GM18909 (cell line): ENCODE measurements around the gene PRUNE2.

Source experiments
- ATAC-seq: cut with Tn5 transposase; IDR thresholded peaks from one replicate; pipeline ENCODE4 v1.9.1; 2021; ENCODE audit warnings: mild to moderate bottlenecking; ENCODE audit not compliant: unreplicated experiment, poor library complexity

PRUNE2 gene

GRCh38 chr9:76803083-76803482 is 102.8 kb downstream of the PRUNE2 start:
- no peak for ATAC-seq

- no peak for ATAC-seq
Measured at GRCh38 chr9:76800901-76801300, 105.0 kb downstream of the PRUNE2 start.

DNA sequence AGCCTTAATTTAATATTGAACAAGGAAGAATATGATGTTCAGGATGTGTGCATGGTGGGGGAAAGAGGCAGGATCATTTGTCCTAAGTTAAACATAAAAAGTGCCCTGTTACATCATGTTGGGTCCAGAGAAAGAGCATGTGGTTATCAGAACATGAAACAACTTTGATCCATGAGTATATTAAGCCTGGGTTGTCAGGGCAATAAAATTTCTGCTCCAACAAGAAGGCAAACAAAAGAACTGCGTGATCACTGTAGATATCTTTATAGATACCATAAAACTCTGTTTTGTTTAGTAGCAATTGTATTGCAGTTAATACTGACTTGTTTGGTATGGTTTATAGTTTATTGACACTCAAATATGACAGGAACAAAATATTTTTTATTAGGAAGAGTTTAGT is 106.4 kb downstream of the PRUNE2 start:
- ATAC-seq = no peak

DNA sequence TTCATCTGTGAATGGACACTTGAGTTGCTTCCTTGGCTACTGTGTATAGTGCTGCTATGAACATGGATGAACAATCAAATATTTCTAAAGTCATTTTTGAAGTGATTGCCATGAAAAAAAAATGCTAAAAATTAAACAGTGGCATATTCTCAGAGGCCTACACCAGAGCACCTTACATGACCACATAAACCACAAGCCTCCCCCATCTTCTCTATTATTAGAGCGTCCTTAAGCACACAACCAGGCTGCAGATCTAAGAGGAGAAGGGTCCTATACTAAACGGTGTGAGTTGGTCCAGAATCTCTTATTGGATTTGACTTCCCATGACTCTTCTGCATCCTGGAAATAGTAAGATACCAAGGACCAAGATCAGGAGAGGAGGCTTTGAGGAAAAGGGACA is 107.4 kb downstream of the PRUNE2 start:
- no peak for ATAC-seq

- ATAC-seq = no peak
Measured at GRCh38 chr9:76796296-76796695, 109.6 kb downstream of the PRUNE2 start.

DNA sequence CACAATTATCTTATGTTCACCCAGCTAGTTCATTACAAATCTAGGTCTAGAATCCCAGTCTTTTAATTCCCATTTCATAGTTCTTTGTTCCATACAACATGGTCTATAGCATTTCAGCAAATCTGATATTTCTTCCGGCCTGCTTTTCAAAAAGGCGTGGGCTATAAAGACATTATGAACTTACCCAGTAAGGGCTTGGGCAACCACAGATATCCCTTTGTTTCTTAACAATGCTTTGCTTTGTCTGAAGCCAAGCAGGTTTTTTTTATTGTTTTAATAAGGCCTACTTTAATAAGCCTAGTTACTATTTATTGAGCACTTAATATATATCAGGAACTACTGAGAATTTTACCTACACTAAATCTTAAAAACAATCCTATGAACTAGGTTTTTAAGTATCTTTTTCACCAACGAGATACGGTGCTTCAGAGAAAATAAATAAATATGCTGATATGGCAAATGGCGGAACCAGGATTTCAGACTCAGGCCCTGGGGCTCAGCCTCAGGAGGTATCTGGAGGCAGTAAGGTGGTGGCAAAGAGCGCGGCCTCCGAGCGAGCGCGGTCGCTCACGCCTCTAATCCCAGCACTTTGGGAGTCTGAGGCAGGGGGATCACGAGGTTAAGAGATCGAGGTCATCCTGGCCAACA is 112.0 kb downstream of the PRUNE2 start:
- no peak for ATAC-seq

GRCh38 chr9:76789840-76790239 is 116.1 kb downstream of the PRUNE2 start:
- ATAC-seq = no peak

DNA sequence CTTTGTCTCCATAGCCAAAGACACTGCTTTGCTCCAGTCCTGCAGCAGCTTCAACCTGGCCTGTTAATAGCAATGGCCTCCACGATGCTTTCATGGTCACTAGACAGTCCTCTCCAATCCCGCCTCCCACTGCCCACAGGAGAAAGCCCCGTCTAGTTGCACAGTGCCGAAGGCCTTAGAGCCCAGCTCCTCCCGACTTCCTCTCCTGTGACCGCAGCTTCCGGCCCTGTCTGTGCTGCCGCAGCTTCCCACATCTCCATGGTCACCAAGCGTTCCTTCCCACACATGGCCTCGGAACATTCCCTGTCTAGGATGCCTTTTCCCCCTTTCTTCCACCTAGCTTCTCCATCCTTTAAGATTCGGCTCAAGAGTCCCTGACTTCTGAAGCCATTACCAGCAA is 118.2 kb downstream of the PRUNE2 start:
- no peak for ATAC-seq

DNA sequence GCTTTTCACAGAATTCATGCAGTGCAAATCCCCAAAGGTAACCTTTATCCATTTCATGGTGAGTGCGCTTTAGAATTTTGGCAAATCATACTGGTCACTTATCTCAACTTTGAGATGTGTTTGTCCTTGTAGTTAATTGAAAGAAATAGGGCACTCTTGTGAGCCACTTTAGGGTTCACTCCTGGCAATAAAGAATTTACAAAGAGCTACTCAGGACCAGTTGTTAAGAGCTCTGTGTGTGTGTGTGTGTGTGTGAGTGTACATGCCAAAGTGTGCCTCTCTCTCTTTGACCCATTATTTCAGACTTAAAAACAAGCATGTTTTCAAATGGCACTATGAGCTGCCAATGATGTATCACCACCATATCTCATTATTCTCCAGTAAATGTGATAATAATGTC is 120.4 kb downstream of the PRUNE2 start:
- ATAC-seq = no peak

DNA sequence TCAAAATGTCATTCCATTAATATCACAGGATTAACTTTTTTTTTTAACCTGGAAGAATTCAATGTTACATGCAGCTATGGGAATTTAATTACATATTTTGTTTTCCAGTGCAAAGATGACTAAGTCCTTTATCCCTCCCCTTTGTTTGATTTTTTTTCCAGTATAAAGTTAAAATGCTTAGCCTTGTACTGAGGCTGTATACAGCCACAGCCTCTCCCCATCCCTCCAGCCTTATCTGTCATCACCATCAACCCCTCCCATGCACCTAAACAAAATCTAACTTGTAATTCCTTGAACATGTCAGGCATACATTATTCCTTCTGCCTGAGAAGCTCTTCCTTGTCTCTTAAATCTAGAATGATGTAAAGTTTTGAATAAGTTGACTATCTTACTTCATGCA is 121.0 kb downstream of the PRUNE2 start:
- no peak for ATAC-seq

DNA sequence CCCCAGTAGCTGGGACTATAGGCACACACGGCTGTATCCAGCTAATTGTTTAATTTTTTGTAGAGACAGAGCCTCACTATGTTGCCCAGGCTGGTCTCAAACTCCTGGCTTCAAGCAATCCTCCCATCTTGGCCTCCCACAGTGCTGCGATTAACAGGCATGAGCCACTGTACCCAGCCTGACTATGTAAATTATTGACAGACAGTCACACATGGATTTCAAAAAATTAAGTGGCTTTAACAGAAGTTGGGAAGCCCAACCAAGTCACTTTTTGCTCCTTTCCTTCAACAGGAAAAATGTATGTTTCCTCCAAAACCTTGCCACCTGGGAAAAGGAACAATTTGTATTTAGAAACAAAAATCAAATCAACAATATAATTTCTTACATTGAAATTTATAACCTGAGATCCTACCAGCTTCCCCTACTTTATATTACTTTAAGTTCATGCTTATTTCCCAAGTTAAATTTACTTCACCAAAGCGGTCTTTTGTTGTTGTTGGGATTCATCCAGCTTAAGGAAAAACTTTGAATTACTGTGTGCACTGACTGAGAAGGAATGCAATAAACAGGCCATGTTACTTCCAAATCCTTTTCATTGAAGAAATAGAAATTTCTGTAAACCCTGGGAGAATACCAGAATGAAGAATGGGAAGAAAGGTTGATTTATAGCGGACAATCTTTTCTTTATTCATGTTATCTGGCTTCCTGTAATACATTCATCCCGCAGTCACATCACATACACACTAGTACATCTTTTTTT is 133.0 kb downstream of the PRUNE2 start:
- no peak for ATAC-seq

DNA sequence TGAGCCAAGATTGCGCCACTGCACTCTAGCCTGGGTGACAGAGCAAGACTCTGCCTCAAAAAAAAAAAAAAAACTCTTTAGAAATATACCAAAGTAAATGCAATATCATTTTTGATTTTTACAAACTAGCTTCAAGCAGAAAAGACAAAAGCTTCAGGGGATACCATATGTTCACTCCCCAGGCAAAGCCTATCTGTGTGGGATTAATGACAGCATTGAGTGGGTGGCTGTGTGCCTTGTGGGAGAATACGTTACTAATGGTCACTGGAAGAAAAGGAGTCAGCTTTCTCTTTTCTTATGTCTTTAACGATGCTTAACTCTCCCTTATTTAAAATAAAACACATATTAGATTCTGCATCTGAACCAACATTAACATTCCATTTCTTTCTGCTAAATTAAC is 139.8 kb downstream of the PRUNE2 start:
- no peak for ATAC-seq

GRCh38 chr9:76764138-76764537 is 141.8 kb downstream of the PRUNE2 start, which contains the start of gene PCA3:
Gene PCA3 (plus strand): TSS chr9:76764438.
- no peak for ATAC-seq

GRCh38 chr9:76761448-76761847 is 144.5 kb downstream of the PRUNE2 start:
- no peak for ATAC-seq

DNA sequence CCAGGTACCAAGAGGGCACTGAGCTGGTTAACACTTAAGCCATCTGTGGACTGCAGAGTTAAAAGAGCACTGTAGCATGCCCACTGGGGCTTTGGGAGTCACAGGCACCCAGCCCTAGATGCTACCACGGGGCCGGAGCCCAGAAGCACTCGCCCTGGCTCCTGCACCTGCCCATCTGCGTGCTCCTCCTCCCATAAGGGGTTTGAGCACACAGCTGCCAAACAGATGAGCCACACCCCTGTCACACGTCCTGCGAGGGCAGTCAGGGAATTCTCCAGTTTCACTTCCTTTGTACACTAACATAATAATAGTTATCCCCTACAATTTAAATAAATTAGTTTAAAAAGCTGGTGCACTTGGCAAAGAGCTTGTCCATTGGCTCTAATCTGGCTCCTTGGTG is 146.2 kb downstream of the PRUNE2 start:
- no peak for ATAC-seq

GRCh38 chr9:76758476-76758875 is 147.4 kb downstream of the PRUNE2 start:
- ATAC-seq = no peak

DNA sequence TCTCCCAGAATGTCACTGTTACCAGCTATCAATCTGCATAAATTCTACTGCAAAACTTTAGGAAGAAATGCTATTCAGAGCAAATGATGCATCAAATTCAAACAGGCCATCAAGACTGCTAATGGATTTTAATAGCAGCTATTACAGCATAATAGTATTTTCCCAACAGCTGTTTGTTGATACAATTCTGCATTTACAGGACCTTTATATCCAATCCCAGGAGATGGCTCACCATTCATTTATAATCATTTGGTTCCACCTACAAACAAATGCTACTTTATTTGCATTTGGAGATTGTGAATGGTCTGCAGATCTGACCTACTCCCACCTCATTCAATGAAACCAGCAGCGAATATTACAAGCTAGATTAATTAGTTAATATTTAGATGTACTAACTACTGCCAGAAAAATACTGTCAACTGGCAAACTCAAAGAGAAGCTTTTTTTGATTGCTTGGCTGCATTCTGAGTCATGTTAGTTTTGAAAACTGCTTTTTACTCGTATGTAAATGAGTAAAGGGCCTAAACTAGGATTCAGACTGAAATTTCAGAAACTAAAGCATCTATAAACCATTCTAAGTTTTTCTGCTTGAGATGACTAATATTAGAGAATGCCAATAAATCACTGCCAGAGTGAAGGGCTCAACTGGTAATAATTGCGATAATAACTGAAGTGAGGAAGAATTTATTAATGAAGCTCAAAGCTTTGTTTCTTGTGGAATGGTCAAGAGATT is 148.8 kb downstream of the PRUNE2 start:
- no peak for ATAC-seq

DNA sequence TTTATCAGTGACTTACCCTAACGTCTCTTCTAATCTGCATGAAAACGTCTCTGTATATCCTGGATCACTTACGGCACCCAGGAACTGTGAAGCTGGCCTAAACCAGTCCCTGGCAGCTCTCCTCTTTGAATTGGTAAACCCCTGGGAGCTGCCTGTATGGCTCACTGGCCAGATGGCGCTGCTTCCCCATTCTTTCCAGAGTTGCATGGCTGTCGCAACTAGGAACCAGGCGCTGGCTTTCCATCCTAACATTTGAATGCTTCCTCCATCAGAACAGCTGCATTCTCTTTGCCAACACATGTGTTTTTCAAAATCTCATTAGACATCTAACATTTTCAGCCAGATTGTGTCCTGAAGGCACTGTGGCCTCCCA is 149.7 kb downstream of the PRUNE2 start:
- ATAC-seq = peak; percentile 8

DNA sequence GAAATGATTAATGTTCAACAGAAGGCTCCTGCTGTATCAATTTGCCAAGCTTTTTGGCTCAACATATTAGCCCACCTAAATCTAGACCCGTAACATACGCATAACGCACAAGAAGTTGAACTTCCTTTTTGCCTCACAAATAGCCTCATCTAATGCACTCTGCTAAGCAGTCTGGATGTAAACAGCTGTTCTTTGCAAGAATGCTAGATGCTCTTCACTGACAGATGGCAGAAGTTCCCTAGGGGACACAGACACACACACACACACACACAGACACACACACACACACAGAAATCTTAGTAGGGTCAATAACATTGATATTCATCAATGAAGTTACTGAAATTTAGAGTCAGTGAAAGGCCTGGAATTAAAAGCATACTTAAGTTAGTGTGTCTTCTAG is 154.9 kb downstream of the PRUNE2 start:
- ATAC-seq = no peak

GRCh38 chr9:76744336-76744735 is 161.6 kb downstream of the PRUNE2 start:
- no peak for ATAC-seq

- ATAC-seq = no peak
Measured at GRCh38 chr9:76743931-76744330, 162.0 kb downstream of the PRUNE2 start.
